SKM-1 (cell line): ENCODE results near the gene HEPACAM2.

Experiments used
- DNase-seq: peaks from one replicate; lab custom pipeline; 2025; ENCODE audit not compliant: unreplicated experiment; lab: John Stamatoyannopoulos, UW

The HEPACAM2 gene

GRCh38 chr7:93148727-93149126 is 77.5 kb downstream of the HEPACAM2 start:
- no peak for DNase-seq

GRCh38 chr7:93148144-93148543 is 78.1 kb downstream of the HEPACAM2 start, which contains the start of gene SAMD9L:
Gene SAMD9L, minus strand, starts transcription at chr7:93148385. Its CDS starts 12,414 bp downstream, at chr7:93135971.
- DNase-seq, result peak; percentile 27

GRCh38 chr7:93147363-93147762 is 78.9 kb downstream of the HEPACAM2 start:
- no peak for DNase-seq

GRCh38 chr7:93146472-93147141 is 79.7 kb downstream of the HEPACAM2 start:
- no peak for DNase-seq

GRCh38 chr7:93146036-93146435 is 80.2 kb downstream of the HEPACAM2 start:
- DNase-seq, result no peak

- peak; percentile 15 for DNase-seq
Observed at GRCh38 chr7:93145354-93145753, 80.9 kb downstream of the HEPACAM2 start.

- no peak for DNase-seq
Observed at GRCh38 chr7:93142127-93142526, 84.1 kb downstream of the HEPACAM2 start.

- no peak for DNase-seq
Observed at GRCh38 chr7:93140582-93141191, 85.6 kb downstream of the HEPACAM2 start.

- no peak for DNase-seq
Observed at GRCh38 chr7:93138576-93138975, 87.7 kb downstream of the HEPACAM2 start.
